Smooth muscle cell (in vitro differentiated cells): ENCODE results near the gene ZKSCAN4. TPM values are rescaled to one million over a fixed set of nuclear protein-coding genes. Genes with fewer than 3 reads are reported as not detected.

ENCODE experiments used
- DNase-seq: peaks from one replicate; lab custom pipeline; 2025; ENCODE audit not compliant: unreplicated experiment; lab: John Stamatoyannopoulos, UW
- H2AFZ ChIP-seq: fragments of 200-600 bp; sonication (generic); 2 replicates; pipeline ENCODE4 v1.6.0; 2016; ENCODE audit warnings: antibody characterized with exemption, low read depth, mild to moderate bottlenecking
- H3F3A ChIP-seq: fragments of 200-600 bp; sonication (generic); 2 replicates; pipeline ENCODE4 v1.6.0; 2017; ENCODE audit warnings: antibody characterized with exemption, low read depth
- H3K27ac ChIP-seq: fragments of 200-600 bp; sonication (generic); 2 replicates; pipeline ENCODE4 v1.5.1; 2016; ENCODE audit warnings: low read depth, mild to moderate bottlenecking
- H3K27me3 ChIP-seq: fragments of 200-600 bp; sonication (generic); 2 replicates; pipeline ENCODE4 v1.6.1; 2016; ENCODE audit warnings: low read depth, mild to moderate bottlenecking
- H3K36me3 ChIP-seq: fragments of 200-600 bp; sonication (generic); 2 replicates; pipeline ENCODE4 v1.5.1; 2016; ENCODE audit warnings: low read depth
- H3K4me1 ChIP-seq: fragments of 200-600 bp; sonication (generic); 2 replicates; pipeline ENCODE4 v1.5.1; 2016; ENCODE audit warnings: low read depth
- H3K4me2 ChIP-seq: fragments of 200-600 bp; sonication (generic); 2 replicates; pipeline ENCODE4 v1.6.0; 2016; ENCODE audit warnings: mild to moderate bottlenecking
- H3K4me3 ChIP-seq: fragments of 200-600 bp; sonication (generic); 2 replicates; pipeline ENCODE4 v1.5.1; 2016; ENCODE audit warnings: mild to moderate bottlenecking
- H3K79me2 ChIP-seq: fragments of 200-600 bp; sonication (generic); 2 replicates; pipeline ENCODE4 v1.6.0; 2016; ENCODE audit warnings: low read depth, mild to moderate bottlenecking
- H3K9ac ChIP-seq: fragments of 200-600 bp; sonication (generic); 2 replicates; pipeline ENCODE4 v1.6.0; 2016; ENCODE audit warnings: low read depth
- H3K9me3 ChIP-seq: fragments of 200-600 bp; sonication (generic); replicated peaks from 2 replicates; pipeline ENCODE4 v1.5.1; 2016; ENCODE audit warnings: low read depth
- H4K20me1 ChIP-seq: fragments of 200-600 bp; sonication (generic); 2 replicates; pipeline ENCODE4 v1.6.0; 2016; ENCODE audit warnings: low read depth
- CTCF ChIP-seq: fragments of 200-600 bp; sonication (generic); IDR thresholded peaks from 2 replicates; pipeline ENCODE4 v1.5.1; 2017; ENCODE audit warnings: borderline replicate concordance, mild to moderate bottlenecking, antibody characterized with exemption; ENCODE audit not compliant: insufficient read depth, poor library complexity, severe bottlenecking
- WGBS: methylation state at CpG from one replicate; pipeline ENCODE4 v1.1.7; 2016; ENCODE audit warnings: low lambda C conversion rate; 5-methylcytosine and 5-hydroxymethylcytosine counted together
- polyA plus RNA-seq: library from polyadenylated mRNA; unstranded; fragments of >200 nt; fragmentation: Nextera tagmentation; extraction: Ambion mirVana; gene quantifications from 2 replicates; pipeline ENCODE4 v1.2.1, GENCODE V29; 2016
- total RNA-seq: library from RNA; depleted of rRNA; stranded (reverse); fragments of >200 nt; gene quantifications from 2 replicates; pipeline ENCODE4 v1.2.3, GENCODE V29; 2014

The ZKSCAN4 gene
- total and polyA plus RNA-seq, 2 experiments from 2014 or later = 4.5 to 5.2 TPM

DNA sequence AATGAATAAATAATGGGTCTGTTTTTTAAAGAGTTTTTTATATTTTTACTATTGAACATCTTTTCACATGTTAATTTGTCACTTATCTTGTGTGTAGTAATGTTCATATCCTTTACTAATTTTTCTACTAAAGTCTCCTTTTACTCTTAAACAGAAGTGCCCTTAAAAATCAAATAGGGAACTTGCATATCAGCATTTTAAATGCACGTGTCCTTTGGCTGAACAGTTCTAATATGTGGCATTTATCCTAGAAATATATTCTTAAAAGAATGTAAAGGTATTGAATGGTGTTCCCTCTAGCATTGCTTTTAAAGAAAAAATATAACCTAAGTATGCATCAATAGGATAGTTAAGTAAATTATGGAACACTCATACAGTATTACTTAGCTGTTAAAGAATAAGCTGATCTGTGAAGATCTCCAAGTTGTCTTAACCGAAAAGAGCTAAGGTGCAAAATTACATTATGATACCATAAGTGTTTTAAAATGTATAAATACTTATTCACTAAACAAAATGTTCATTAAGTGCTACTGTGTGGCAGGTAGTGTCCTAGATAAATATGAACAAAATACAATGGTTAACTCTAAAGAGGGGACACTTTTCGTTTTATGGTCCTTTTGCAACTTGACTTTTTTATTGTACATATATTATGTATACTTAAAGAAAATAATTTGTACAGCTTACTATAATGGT, 28.7 kb upstream of the ZKSCAN4 start:
- H3K9me3 ChIP-seq = no peaks in the 10 kb centered on the region
- H3K9ac ChIP-seq = peak overlapping the region; percentile 79
- peak overlapping the region; percentile 96 for H2AFZ ChIP-seq
- H3K4me3 ChIP-seq = peak overlapping the region; percentile 95
- peaks cover 5% of the 10 kb centered on the region for H3K4me1 ChIP-seq
- H3K27me3 ChIP-seq = no peaks in the 10 kb centered on the region
- no peak for TF ChIP-seq CTCF
- H3K79me2 ChIP-seq = peaks cover 26% of the 10 kb centered on the region
- peaks cover 5% of the 10 kb centered on the region for H3K36me3 ChIP-seq
- H4K20me1 ChIP-seq = no peaks in the 10 kb centered on the region
- 39% methylated on average over 3 of the region's 3 CpGs for WGBS
- H3K27ac ChIP-seq = no peak overlapping the region
- no peak for DNase-seq
- peaks cover 6% of the 10 kb centered on the region for H3F3A ChIP-seq
- peak overlapping the region; percentile 90 for H3K4me2 ChIP-seq

DNA sequence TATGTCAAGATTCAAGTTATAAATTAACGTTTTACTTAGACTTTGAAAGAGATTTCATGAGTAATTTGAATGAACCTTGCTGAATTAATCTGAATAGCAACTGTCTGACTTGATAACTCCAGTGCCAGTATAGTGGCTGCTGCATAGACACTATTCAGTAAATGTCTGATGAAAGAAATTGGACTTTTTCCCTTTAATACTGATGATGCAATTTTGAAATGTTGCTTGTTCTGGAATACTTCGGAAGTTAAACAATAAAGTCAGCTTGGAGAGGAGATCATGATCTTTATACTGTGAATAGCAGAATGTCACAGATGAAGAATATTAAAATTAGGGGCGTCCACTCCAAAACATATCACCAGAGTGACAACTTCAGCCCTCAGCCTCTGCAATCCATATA, 25.7 kb upstream of the ZKSCAN4 start:
- H3K4me1 ChIP-seq = peaks cover 5% of the 10 kb centered on the region

GRCh38 chr6:28274888-28275287, 22.8 kb upstream of the ZKSCAN4 start:
- Histone ChIP-seq H3K4me1 (no peaks in the 10 kb centered on the region), H3K4me2 (no peak overlapping the region), H3K79me2 (no peaks in the 10 kb centered on the region), H3K36me3 (peaks cover 13% of the 10 kb centered on the region), H3K27me3 (no peaks in the 10 kb centered on the region), H3K27ac (no peak overlapping the region), H4K20me1 (no peaks in the 10 kb centered on the region), H3F3A (no peaks in the 10 kb centered on the region), H3K9ac (no peak overlapping the region), H3K4me3 (no peak overlapping the region), H3K9me3 (no peaks in the 10 kb centered on the region), H2AFZ (no peak overlapping the region)
- DNase-seq = no peak
- TF ChIP-seq CTCF = no peak

More for the DNA sequence above, 25.7 kb upstream of the ZKSCAN4 start:
- Histone ChIP-seq H4K20me1 (no peaks in the 10 kb centered on the region), H3K79me2 (peaks cover 11% of the 10 kb centered on the region), H3K9ac (no peak overlapping the region), H3K4me3 (no peak overlapping the region), H3K27ac (no peak overlapping the region), H3K36me3 (peaks cover 8% of the 10 kb centered on the region), H3F3A (peaks cover 6% of the 10 kb centered on the region), H3K4me2 (no peak overlapping the region), H2AFZ (no peak overlapping the region), H3K27me3 (no peaks in the 10 kb centered on the region), H3K9me3 (no peaks in the 10 kb centered on the region)
- WGBS = 89% methylated on average over 3 of the region's 3 CpGs
- no peak for DNase-seq
- TF ChIP-seq CTCF = no peak

- H3F3A ChIP-seq = peaks cover 9% of the 10 kb centered on the region
- H3K4me2 ChIP-seq = peak overlapping the region; percentile 44
- TF ChIP-seq CTCF = no peak
- peak overlapping the region; percentile 80 for H3K27ac ChIP-seq
- peaks cover 20% of the 10 kb centered on the region for H3K4me1 ChIP-seq
- H4K20me1 ChIP-seq = no peaks in the 10 kb centered on the region
- no peaks in the 10 kb centered on the region for H3K9me3 ChIP-seq
- no peak overlapping the region for H3K4me3 ChIP-seq
- H3K36me3 ChIP-seq = peaks cover 8% of the 10 kb centered on the region
- no peak for DNase-seq
- no peaks in the 10 kb centered on the region for H3K27me3 ChIP-seq
- no peak overlapping the region for H2AFZ ChIP-seq
- H3K9ac ChIP-seq = no peak overlapping the region
- H3K79me2 ChIP-seq = peaks cover 25% of the 10 kb centered on the region
Observed at GRCh38 chr6:28269492-28269891, 17.4 kb upstream of the ZKSCAN4 start.
